Panc1 (cell line): ENCODE data around the gene HMGCS1. TPM values are rescaled to one million over a fixed set of nuclear protein-coding genes. Genes with fewer than 3 reads are reported as not detected.

Experiments
- ATAC-seq: fragments of 200-7000 bp; cut with Tn5 transposase; 2 replicates; pipeline ENCODE4 v1.9.1; 2020; ENCODE audit warnings: mild to moderate bottlenecking, moderate library complexity
- BruUV-seq: library from RNA; stranded (reverse); fragments of 400-500 nt; replicated peaks from 2 replicates; lab custom pipeline; 2021; lab: Mats Ljungman, UMichigan
- CTCF ChIA-PET: fragments of 300-600 bp; sonication (Branson Sonifier 250); formaldehyde crosslinking; loops from one replicate; lab custom pipeline; 2022; ENCODE audit warnings: antibody characterized with exemption; lab: Charles Lee
- POLR2A ChIA-PET: fragments of 300-600 bp; sonication (Branson Sonifier 250); formaldehyde crosslinking; loops from one replicate; lab custom pipeline; 2022; ENCODE audit warnings: antibody characterized with exemption; lab: Charles Lee
- DNase-seq: peaks from one replicate; pipeline ENCODE4 v3.0.0-alpha.2; 2010; ENCODE audit warnings: low read depth, low spot score
- H3K27ac ChIP-seq: 2 replicates; pipeline ENCODE4 v1.5.1; 2011; ENCODE audit warnings: mild to moderate bottlenecking, low read length, inconsistent platforms
- H3K27me3 ChIP-seq: fragments of 200-500 bp; sonication (Bioruptor generic); 2 replicates; pipeline ENCODE4 v1.6.0; 2014; ENCODE audit warnings: low read length, inconsistent platforms; ENCODE audit not compliant: control insufficient read depth, insufficient read depth
- H3K36me3 ChIP-seq: fragments of 200-500 bp; sonication (Bioruptor generic); 2 replicates; pipeline ENCODE4 v1.5.1; 2014; ENCODE audit warnings: inconsistent platforms, mild to moderate bottlenecking, low read length, moderate library complexity; ENCODE audit not compliant: control insufficient read depth, insufficient read depth
- H3K4me1 ChIP-seq: 2 replicates; pipeline ENCODE4 v1.5.1; 2011; ENCODE audit warnings: inconsistent platforms, mild to moderate bottlenecking, low read length, moderate library complexity; ENCODE audit not compliant: control insufficient read depth, insufficient read depth
- H3K4me3 ChIP-seq, 2 experiments: 2 replicates each; pipeline ENCODE4 v1.5.1; 2011 to 2012; ENCODE audit warnings: low read depth in 2 of 2, low read length in 2 of 2, mild to moderate bottlenecking in 2 of 2, inconsistent platforms in 1 of 2, moderate library complexity in 1 of 2
- H3K9me3 ChIP-seq: fragments of 200-500 bp; sonication (Bioruptor generic); 2 replicates; pipeline ENCODE4 v1.5.1; 2014; ENCODE audit warnings: low read depth, mild to moderate bottlenecking, inconsistent platforms, low read length, moderate library complexity; ENCODE audit not compliant: control insufficient read depth, insufficient read depth
- POLR2AphosphoS5 ChIP-seq: IDR thresholded peaks from 2 replicates; pipeline ENCODE4 v1.6.1; 2012; ENCODE audit warnings: mild to moderate bottlenecking, low read depth, low read length, moderate library complexity
- SIN3A ChIP-seq: IDR thresholded peaks from 2 replicates; pipeline ENCODE4 v1.6.1; 2012; ENCODE audit warnings: low read depth, mild to moderate bottlenecking, low read length, moderate library complexity, borderline replicate concordance; ENCODE audit not compliant: insufficient read depth
- TCF7L2 ChIP-seq: IDR thresholded peaks from 2 replicates; pipeline ENCODE4 v1.6.1; 2011; ENCODE audit warnings: mild to moderate bottlenecking, low read depth, low read length, inconsistent platforms
- in situ Hi-C: cut with HindIII; loops from 2 replicates; pipeline ENCODE4 v1.10.0; 2016; ENCODE audit warnings: low sequenced_read_pairs, low pct_unique_long_range_greater_than_20kb
- intact Hi-C: fragments of 100-400 bp; cut with micrococcal nuclease; formaldehyde crosslinking; loops from one replicate; pipeline ENCODE4 v1.10.0; 2022; ENCODE audit not compliant: unreplicated experiment
- total RNA-seq: library from RNA; stranded (reverse); gene quantifications from one replicate; pipeline ENCODE4 v1.2.1, GENCODE V29; 2021; ENCODE audit not compliant: unreplicated experiment
- TF ChIP-seq, protein P1 (sequence below): fragments of 450-650 bp; IDR thresholded peaks from 2 replicates; pipeline ENCODE4 v1.5.1; 2017; ENCODE audit warnings: mild to moderate bottlenecking
- TF ChIP-seq, protein P2 (sequence below), 2 experiments: IDR thresholded peaks; 2 replicates each; pipeline ENCODE4 v1.6.1; 2011 to 2012; ENCODE audit warnings: low read depth in 2 of 2, control low read depth in 1 of 2, low read length in 1 of 2, mild to moderate bottlenecking in 1 of 2, moderate library complexity in 1 of 2; ENCODE audit not compliant: insufficient read depth in 1 of 2

The HMGCS1 gene
- total RNA-seq, 1 experiment from 2014 or later, result 66.1 TPM

DNA sequence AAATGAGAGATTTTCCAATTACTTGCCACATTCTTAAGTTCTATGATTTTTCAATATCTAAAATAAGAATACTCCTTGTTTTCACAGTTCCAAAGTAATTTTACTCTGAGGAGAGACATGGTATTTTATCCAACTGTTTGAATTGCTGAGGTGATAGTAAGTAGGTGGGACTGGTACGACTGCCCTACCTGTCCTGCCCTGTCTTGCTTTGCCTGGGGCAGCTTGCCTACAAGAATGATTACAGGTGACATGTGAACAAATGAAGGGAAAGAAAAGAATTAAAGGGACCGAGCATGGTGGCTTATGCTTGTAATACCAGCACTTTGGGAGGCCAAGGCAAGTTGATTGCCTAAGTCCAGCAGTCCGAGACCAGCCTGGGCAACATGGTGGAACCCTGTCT is 41.6 kb upstream of the HMGCS1 start:
- ChIA-PET POLR2A (no interaction called here), CTCF (no interaction called here)
- BruUV-seq, result no TSS peak
- ATAC-seq, result no peak
- no peak overlapping the region for H3K4me3 ChIP-seq
- intact Hi-C loops (no loop called here), in situ Hi-C loops (no loop called here)
- H3K9me3 ChIP-seq, result no peaks in the 10 kb centered on the region
- peaks cover 9% of the 10 kb centered on the region; the same call in 1 of the 2 replicates for H3K27me3 ChIP-seq
- H3K4me1 ChIP-seq, result no peaks in the 10 kb centered on the region
- TF ChIP-seq, protein P1, sequence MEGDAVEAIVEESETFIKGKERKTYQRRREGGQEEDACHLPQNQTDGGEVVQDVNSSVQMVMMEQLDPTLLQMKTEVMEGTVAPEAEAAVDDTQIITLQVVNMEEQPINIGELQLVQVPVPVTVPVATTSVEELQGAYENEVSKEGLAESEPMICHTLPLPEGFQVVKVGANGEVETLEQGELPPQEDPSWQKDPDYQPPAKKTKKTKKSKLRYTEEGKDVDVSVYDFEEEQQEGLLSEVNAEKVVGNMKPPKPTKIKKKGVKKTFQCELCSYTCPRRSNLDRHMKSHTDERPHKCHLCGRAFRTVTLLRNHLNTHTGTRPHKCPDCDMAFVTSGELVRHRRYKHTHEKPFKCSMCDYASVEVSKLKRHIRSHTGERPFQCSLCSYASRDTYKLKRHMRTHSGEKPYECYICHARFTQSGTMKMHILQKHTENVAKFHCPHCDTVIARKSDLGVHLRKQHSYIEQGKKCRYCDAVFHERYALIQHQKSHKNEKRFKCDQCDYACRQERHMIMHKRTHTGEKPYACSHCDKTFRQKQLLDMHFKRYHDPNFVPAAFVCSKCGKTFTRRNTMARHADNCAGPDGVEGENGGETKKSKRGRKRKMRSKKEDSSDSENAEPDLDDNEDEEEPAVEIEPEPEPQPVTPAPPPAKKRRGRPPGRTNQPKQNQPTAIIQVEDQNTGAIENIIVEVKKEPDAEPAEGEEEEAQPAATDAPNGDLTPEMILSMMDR, result no peak
- TF ChIP-seq SIN3A, result no peak
- TF ChIP-seq, protein P2, sequence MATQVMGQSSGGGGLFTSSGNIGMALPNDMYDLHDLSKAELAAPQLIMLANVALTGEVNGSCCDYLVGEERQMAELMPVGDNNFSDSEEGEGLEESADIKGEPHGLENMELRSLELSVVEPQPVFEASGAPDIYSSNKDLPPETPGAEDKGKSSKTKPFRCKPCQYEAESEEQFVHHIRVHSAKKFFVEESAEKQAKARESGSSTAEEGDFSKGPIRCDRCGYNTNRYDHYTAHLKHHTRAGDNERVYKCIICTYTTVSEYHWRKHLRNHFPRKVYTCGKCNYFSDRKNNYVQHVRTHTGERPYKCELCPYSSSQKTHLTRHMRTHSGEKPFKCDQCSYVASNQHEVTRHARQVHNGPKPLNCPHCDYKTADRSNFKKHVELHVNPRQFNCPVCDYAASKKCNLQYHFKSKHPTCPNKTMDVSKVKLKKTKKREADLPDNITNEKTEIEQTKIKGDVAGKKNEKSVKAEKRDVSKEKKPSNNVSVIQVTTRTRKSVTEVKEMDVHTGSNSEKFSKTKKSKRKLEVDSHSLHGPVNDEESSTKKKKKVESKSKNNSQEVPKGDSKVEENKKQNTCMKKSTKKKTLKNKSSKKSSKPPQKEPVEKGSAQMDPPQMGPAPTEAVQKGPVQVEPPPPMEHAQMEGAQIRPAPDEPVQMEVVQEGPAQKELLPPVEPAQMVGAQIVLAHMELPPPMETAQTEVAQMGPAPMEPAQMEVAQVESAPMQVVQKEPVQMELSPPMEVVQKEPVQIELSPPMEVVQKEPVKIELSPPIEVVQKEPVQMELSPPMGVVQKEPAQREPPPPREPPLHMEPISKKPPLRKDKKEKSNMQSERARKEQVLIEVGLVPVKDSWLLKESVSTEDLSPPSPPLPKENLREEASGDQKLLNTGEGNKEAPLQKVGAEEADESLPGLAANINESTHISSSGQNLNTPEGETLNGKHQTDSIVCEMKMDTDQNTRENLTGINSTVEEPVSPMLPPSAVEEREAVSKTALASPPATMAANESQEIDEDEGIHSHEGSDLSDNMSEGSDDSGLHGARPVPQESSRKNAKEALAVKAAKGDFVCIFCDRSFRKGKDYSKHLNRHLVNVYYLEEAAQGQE (IDR thresholded peaks at IDR 0.05; ENCODE audit: insufficient read depth in 1 of 2, low read depth in 2 of 2, low read length in 1 of 2), result no peak
- TF ChIP-seq TCF7L2, result no peak
- no peak for TF ChIP-seq POLR2AphosphoS5
- DNase-seq, result no peak
- H3K36me3 ChIP-seq, result no peaks in the 10 kb centered on the region
- no peak overlapping the region for H3K27ac ChIP-seq

DNA sequence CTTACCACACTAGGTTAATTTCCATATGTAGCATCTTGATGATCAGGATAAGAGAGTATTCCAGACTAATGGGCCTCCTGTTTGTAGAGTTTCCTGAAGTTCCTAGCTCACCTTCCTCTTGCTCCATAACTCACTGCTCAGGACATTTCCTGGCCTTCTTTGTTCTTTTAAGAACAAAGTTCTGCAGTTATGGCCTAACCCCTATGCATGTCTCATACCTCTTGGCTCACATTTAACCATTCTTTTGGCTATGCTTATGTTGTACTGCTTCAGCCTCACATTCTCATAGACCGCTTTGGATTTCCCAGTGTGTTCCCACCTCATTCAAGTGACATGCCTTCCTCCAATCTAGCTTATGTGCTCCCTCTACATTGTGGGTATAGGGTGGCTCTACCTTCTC is 40.5 kb upstream of the HMGCS1 start:
- in situ Hi-C loops (no loop called here), intact Hi-C loops (no loop called here)
- CTCF ChIA-PET, result no interaction called here
- Histone ChIP-seq H3K27me3 (peaks cover 9% of the 10 kb centered on the region; the same call in 1 of the 2 replicates), H3K36me3 (no peaks in the 10 kb centered on the region), H3K9me3 (no peaks in the 10 kb centered on the region), H3K27ac (no peak overlapping the region), H3K4me3 (no peak overlapping the region), H3K4me1 (no peaks in the 10 kb centered on the region)
- TF ChIP-seq, protein P2 (IDR thresholded peaks at IDR 0.05; ENCODE audit: insufficient read depth in 1 of 2, low read depth in 2 of 2, low read length in 1 of 2), result no peak
- TF ChIP-seq TCF7L2 (no peak), SIN3A (no peak), POLR2AphosphoS5 (no peak)
- TF ChIP-seq, protein P1, result no peak
- BruUV-seq, result no TSS peak
- no peak for DNase-seq
- POLR2A ChIA-PET, result no interaction called here
- no peak for ATAC-seq
